Measurements from ENCODE around the gene AMTN. TPM values are rescaled to one million over a fixed set of nuclear protein-coding genes. Genes with fewer than 3 reads are reported as not detected.
"Not testable (repeated sequence)": the region's sequence is repeated elsewhere in the genome, so short reads cannot be mapped to it uniquely, and the experiment has no call there.

AMTN gene
- total RNA-seq, 2 experiments from 2014 or later: not detected

DNA sequence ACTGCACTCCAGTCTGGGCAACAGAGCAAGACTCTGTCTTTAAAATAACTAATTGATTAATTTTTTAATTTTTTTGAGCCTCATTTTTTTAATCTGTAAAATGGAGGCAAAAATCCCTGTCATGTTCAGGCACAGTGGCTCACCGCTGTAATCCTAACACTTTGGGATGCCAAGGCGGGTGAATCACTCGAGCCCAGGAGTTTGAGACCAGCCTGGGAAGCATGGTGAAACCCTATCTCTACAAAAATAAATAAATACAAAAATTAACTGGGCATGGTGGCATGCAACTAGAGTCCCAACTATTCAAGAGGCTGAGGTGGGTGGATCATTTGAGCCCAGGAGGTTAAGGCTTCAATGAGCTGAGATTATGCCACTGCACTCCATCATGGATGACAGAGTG, 15.4 kb downstream of the AMTN start:
- Mint-ChIP-seq H3K4me1 (no peaks in the 10 kb centered on the region), H3K9me3 (no peaks in the 10 kb centered on the region), H3K4me3 (no peak overlapping the region)

GRCh38 chr4:70534886-70535285, 16.5 kb downstream of the AMTN start:
- not testable (repeated sequence) for H3K36me3 Mint-ChIP-seq, H3K4me1 Mint-ChIP-seq, H3K4me3 Mint-ChIP-seq, H3K9me3 Mint-ChIP-seq, H3K27ac Mint-ChIP-seq, DNase-seq
- H3K27me3 Mint-ChIP-seq: peaks cover 12% of the 10 kb centered on the region

More for the DNA sequence above, 15.4 kb downstream of the AMTN start:
- H3K36me3 Mint-ChIP-seq: no peaks in the 10 kb centered on the region
- H3K27me3 Mint-ChIP-seq: peaks cover 17% of the 10 kb centered on the region
- DNase-seq: no peak
- H3K27ac Mint-ChIP-seq: no peak overlapping the region

- H3K27ac Mint-ChIP-seq: no peak overlapping the region
- no peaks in the 10 kb centered on the region for H3K36me3 Mint-ChIP-seq
- DNase-seq: no peak
- no peaks in the 10 kb centered on the region for H3K9me3 Mint-ChIP-seq
- no peaks in the 10 kb centered on the region for H3K27me3 Mint-ChIP-seq
- no peak overlapping the region for H3K4me3 Mint-ChIP-seq
- no peaks in the 10 kb centered on the region for H3K4me1 Mint-ChIP-seq
Observed at GRCh38 chr4:70538869-70539268, 20.5 kb downstream of the AMTN start.

- no peak overlapping the region for H3K27ac Mint-ChIP-seq
- no peaks in the 10 kb centered on the region for H3K9me3 Mint-ChIP-seq
- no peaks in the 10 kb centered on the region for H3K36me3 Mint-ChIP-seq
- no peaks in the 10 kb centered on the region for H3K27me3 Mint-ChIP-seq
- H3K4me1 Mint-ChIP-seq: no peaks in the 10 kb centered on the region
- no peak overlapping the region for H3K4me3 Mint-ChIP-seq
- no peak for DNase-seq
Observed at GRCh38 chr4:70544279-70544868, 26.0 kb downstream of the AMTN start.

- no peak overlapping the region for H3K27ac Mint-ChIP-seq
- H3K4me3 Mint-ChIP-seq: no peak overlapping the region
- H3K36me3 Mint-ChIP-seq: no peaks in the 10 kb centered on the region
- no peak for DNase-seq
- H3K4me1 Mint-ChIP-seq: peaks cover 8% of the 10 kb centered on the region
- peaks cover 2% of the 10 kb centered on the region for H3K27me3 Mint-ChIP-seq
- H3K9me3 Mint-ChIP-seq: peaks cover 4% of the 10 kb centered on the region
Observed at GRCh38 chr4:70556856-70557255, 38.5 kb downstream of the AMTN start.

DNA sequence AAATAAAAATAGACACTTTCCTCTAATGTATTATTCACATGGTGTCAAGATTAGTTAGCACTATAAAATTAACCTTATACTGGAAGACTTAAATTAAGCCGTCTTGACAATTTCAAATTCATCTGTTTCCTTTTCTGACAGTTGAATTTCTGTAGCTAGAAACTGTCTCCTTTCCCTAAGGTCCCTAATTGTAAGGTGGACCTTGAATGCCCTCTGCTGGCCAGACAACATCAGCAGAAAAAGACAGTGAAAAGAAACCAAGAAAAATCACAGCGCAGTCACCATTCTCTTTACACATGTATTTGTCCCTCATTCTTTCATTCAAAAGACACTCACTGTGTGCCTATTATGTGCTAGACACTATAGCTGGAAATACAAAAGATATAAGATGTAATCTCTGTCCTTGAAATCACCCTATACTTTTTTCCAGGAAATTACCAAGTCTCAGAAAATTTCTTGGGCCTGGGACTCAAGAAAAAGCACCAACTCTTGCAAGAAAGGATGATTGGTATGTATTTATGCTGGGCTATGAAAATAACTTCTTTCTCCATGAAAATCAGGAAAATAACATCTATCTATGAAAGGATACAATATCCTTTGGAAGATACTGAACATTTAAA, 41.0 kb downstream of the AMTN start:
- Mint-ChIP-seq H3K27ac (no peak overlapping the region), H3K27me3 (no peaks in the 10 kb centered on the region), H3K4me3 (no peak overlapping the region), H3K4me1 (peaks cover 8% of the 10 kb centered on the region), H3K36me3 (no peaks in the 10 kb centered on the region), H3K9me3 (peaks cover 2% of the 10 kb centered on the region)
- peak; percentile 18 for DNase-seq

- Mint-ChIP-seq H3K36me3 (no peaks in the 10 kb centered on the region), H3K4me1 (peaks cover 8% of the 10 kb centered on the region), H3K4me3 (no peak overlapping the region), H3K9me3 (peaks cover 2% of the 10 kb centered on the region), H3K27me3 (no peaks in the 10 kb centered on the region), H3K27ac (no peak overlapping the region)
- DNase-seq: no peak
Observed at GRCh38 chr4:70559924-70560323, 41.6 kb downstream of the AMTN start.

DNA sequence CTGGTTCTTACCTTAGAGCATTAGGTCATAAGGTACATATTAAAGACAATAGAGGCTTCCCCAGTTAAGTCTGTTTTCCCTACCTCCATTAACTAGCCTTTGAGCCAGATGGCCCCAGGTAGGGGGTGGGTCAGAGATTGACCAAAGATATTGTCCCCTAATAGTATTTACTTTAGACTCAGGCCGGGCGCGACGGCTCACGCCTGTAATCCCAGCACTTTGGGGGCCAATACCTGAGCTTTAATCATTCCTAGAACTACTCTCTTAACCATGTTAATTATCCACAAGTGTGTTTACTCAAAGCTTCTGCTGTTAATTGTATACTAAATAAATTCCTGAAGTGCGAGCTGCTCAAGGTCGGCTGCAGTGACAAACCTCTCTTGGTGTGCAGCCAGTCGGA, 45.7 kb downstream of the AMTN start:
- H3K36me3 Mint-ChIP-seq: no peaks in the 10 kb centered on the region
- H3K27me3 Mint-ChIP-seq: no peaks in the 10 kb centered on the region
- H3K9me3 Mint-ChIP-seq: no peaks in the 10 kb centered on the region
- no peak for DNase-seq
- no peak overlapping the region for H3K4me3 Mint-ChIP-seq
- no peak overlapping the region for H3K27ac Mint-ChIP-seq
- H3K4me1 Mint-ChIP-seq: peaks cover 3% of the 10 kb centered on the region

- Mint-ChIP-seq H3K27ac (no peak overlapping the region), H3K27me3 (peaks cover 3% of the 10 kb centered on the region), H3K36me3 (no peaks in the 10 kb centered on the region), H3K4me1 (no peaks in the 10 kb centered on the region), H3K9me3 (no peaks in the 10 kb centered on the region), H3K4me3 (no peak overlapping the region)
- DNase-seq: no peak
Observed at GRCh38 chr4:70570796-70571195, 52.4 kb downstream of the AMTN start.

DNA sequence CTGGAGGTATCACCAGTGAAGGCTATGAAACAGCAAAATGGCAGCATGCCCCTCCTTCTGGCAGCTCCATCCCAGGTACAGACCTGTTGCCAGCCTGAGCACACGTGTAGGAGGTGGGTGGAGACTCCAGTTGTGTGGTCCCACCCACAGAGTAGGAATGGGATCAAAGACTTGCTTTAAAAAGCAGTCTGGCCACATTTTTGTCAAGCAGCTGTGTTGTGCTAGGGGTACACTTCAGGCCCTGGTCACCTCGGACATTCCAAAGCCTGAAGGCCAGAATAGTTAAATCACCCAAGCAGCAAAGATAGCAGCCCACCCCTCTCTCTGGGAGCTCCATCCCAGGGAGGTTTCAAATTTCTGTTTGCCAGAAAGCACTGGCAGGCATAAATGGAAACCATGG, 53.4 kb downstream of the AMTN start:
- DNase-seq: no peak
- H3K36me3 Mint-ChIP-seq: no peaks in the 10 kb centered on the region
- H3K9me3 Mint-ChIP-seq: peaks cover 2% of the 10 kb centered on the region
- peaks cover 3% of the 10 kb centered on the region for H3K27me3 Mint-ChIP-seq
- no peak overlapping the region for H3K27ac Mint-ChIP-seq
- H3K4me3 Mint-ChIP-seq: no peak overlapping the region
- H3K4me1 Mint-ChIP-seq: no peaks in the 10 kb centered on the region

DNA sequence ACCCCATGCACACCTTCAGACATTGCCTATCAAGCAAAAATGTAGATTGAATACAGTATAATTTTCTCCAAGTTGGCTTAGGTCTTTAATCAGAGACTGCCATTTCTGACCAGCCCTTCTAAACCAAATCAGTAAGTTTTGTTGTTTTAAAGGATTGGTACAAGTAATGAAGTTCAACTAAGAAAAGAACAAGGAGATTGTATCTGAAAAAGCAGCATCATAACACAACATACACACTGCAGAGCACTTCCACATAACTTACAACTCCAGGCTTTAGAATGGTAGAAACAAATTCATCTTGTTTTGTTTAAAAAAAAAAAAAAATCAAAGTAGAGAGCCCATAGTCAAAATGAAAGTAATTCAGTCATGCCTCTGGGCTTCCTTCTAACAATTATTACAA, 57.6 kb downstream of the AMTN start:
- Mint-ChIP-seq H3K4me3 (no peak overlapping the region), H3K27me3 (peaks cover 2% of the 10 kb centered on the region), H3K9me3 (peaks cover 3% of the 10 kb centered on the region), H3K4me1 (no peaks in the 10 kb centered on the region), H3K36me3 (no peaks in the 10 kb centered on the region), H3K27ac (no peak overlapping the region)
- DNase-seq: no peak

DNA sequence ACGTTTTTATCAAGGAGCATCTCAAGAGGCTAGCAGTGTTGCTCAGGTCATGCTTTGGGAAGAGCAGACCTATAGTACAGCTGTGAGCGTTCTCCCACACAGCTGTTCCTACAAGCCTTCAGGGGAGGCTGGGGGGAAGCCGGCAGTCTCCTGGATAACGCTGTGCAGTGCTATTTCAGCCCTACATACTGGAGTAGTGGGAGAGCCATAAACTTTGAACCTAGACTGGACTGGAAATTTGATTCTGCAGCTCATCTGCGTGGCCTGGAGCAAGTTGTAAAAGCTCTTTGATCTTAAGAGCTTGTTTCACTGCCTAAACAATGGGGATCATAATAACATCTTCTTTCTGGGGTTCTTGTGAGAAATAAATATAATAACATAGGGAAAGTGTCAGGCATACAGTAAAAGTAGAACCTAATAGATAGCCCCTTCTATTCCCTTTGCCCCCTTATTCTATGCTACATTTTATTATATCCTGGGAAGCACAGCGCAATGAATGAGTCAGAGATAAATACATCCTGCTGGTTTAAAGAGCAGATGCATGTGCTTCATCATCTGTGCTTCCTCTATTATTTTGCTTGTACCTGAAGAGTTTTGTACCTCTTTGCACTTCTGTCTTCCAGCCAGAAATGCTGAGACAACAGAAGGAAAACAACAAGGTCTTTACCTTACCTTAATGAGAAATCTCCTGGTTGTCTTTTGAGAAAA, 59.0 kb downstream of the AMTN start:
- DNase-seq: no peak
- H3K27me3 Mint-ChIP-seq: no peaks in the 10 kb centered on the region
- no peaks in the 10 kb centered on the region for H3K4me1 Mint-ChIP-seq
- H3K4me3 Mint-ChIP-seq: no peak overlapping the region
- peaks cover 3% of the 10 kb centered on the region for H3K9me3 Mint-ChIP-seq
- no peak overlapping the region for H3K27ac Mint-ChIP-seq
- H3K36me3 Mint-ChIP-seq: no peaks in the 10 kb centered on the region

GRCh38 chr4:70581980-70582379, 63.6 kb downstream of the AMTN start:
- Mint-ChIP-seq H3K9me3 (peaks cover 1% of the 10 kb centered on the region), H3K27me3 (no peaks in the 10 kb centered on the region), H3K27ac (no peak overlapping the region), H3K36me3 (no peaks in the 10 kb centered on the region), H3K4me3 (no peak overlapping the region), H3K4me1 (no peaks in the 10 kb centered on the region)
- no peak for DNase-seq
